ENCODE data around the gene TCF7. TPM values are rescaled to one million over a fixed set of nuclear protein-coding genes. Genes with fewer than 3 reads are reported as not detected.
A peak's percentile ranks its signal among the peaks of the same experiment; 100 is the strongest.

Gene TCF7
- total RNA-seq, 1 donor from 2014 or later = under 0.01 TPM

DNA sequence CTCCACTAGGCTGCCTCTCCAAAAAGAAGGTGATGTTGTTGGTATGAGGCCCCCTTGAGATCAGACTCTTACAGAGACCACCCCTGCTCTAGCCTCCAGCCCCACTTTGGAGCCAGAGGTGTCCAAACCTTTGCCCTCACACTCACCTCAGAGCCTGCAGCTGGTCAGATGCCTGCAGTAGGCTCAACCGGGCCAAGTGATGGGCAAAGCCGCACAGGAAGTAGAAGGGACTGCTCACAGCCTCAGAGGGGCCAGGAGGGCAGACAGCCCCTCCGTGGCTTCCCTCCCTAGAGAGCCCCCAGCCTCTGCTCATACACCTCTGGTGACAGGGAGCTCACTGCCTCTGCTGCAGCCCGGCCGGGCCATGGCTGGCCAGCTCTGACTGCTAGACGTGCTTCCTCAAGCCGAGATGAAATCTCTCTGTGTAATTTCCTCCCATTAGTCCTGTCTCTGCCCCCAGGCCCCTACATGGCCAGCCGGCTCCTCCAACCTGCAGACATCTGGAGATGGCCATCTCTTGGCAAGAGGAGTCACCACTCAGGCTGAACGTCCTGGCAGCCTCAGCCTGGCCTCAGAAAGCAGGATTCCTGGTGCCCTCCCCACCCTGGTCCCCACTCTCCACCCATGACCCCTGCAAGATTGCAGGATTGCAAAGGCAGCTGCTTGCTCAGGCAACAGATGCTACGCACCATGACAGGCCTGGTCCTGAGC, 7.3 kb upstream of the TCF7 start:
- Histone ChIP-seq H3K4me3 (ENCODE audit: low read depth, low read length) (no peak overlapping the region), H3K36me3 (ENCODE audit: control insufficient read depth, insufficient read depth, low read length) (no peaks in the 10 kb centered on the region), H3K27me3 (ENCODE audit: control insufficient read depth, insufficient read depth, low read length) (no peaks in the 10 kb centered on the region)
- no peak for DNase-seq (ENCODE audit: low read depth)
- FAIRE-seq = no peak
- no peak for TF ChIP-seq CTCF (IDR thresholded peaks at IDR 0.05; ENCODE audit: insufficient read depth, low read length, severe bottlenecking)

DNA sequence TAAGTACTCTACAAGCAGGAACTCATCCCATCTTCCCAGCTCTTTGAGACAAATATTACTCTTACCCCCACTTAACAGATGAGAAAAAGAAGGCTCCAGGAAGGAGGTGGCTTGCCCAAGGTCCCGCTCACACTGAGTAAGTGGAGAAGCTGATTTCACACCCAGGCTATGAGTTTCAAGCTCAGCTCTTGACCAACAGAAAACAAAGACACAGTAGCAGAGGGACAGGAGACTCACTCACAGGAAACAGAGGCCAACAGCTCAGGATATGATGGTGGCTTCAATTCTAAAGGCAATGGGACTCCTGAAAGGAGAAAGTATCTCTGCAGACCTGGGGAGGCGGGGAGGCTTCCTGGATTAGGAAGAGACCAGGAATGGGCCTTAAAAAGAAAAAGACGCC, 6.7 kb upstream of the TCF7 start:
- H3K36me3 ChIP-seq (ENCODE audit: control insufficient read depth, insufficient read depth, low read length) = no peaks in the 10 kb centered on the region
- H3K27me3 ChIP-seq (ENCODE audit: control insufficient read depth, insufficient read depth, low read length) = no peaks in the 10 kb centered on the region
- DNase-seq (ENCODE audit: low read depth) (no peak), FAIRE-seq (no peak)
- TF ChIP-seq CTCF (IDR thresholded peaks at IDR 0.05; ENCODE audit: insufficient read depth, low read length, severe bottlenecking) = no peak
- no peak overlapping the region for H3K4me3 ChIP-seq (ENCODE audit: low read depth, low read length)

DNA sequence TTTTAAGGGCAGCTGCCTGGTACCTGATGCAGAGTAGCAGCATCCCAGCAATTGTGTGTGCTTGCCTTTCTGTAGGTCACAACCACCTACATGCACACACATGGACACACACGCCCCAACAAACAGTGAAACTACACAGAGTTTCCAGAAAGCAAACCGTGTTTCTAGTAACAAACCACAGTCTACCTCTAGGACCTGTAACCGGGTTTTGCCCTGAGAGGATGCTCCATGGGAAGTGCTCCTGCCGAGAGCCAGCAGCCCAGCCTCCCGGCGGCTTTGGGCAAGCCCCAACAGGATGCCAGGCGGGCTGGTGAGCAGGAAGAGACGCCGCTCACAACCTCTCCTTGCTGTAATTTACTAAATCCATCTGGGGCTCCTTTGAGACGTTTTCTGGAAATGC, 4.1 kb upstream of the TCF7 start:
- TF ChIP-seq CTCF (IDR thresholded peaks at IDR 0.05; ENCODE audit: insufficient read depth, low read length, severe bottlenecking) = no peak

GRCh38 chr5:134111741-134112647, 2.5 kb upstream of the TCF7 start:
- Histone ChIP-seq H3K27me3 (ENCODE audit: control insufficient read depth, insufficient read depth, low read length) (peaks cover 4% of the 10 kb centered on the region), H3K4me3 (ENCODE audit: low read depth, low read length) (no peak overlapping the region), H3K36me3 (ENCODE audit: control insufficient read depth, insufficient read depth, low read length) (no peaks in the 10 kb centered on the region)
- FAIRE-seq = no peak
- no peak for TF ChIP-seq CTCF (IDR thresholded peaks at IDR 0.05; ENCODE audit: insufficient read depth, low read length, severe bottlenecking)
- peak; percentile 61 for DNase-seq (ENCODE audit: low read depth)

More for the DNA sequence above, 4.1 kb upstream of the TCF7 start:
- no peak overlapping the region for H3K4me3 ChIP-seq (ENCODE audit: low read depth, low read length)
- H3K27me3 ChIP-seq (ENCODE audit: control insufficient read depth, insufficient read depth, low read length) = peaks cover 4% of the 10 kb centered on the region
- DNase-seq (ENCODE audit: low read depth) = peak; percentile 72
- no peak for FAIRE-seq
- H3K36me3 ChIP-seq (ENCODE audit: control insufficient read depth, insufficient read depth, low read length) = no peaks in the 10 kb centered on the region

GRCh38 chr5:134112726-134113362, 1.6 kb upstream of the TCF7 start:
- H3K4me3 ChIP-seq (ENCODE audit: low read depth, low read length) = no peak overlapping the region
- no peak for DNase-seq (ENCODE audit: low read depth)
- H3K36me3 ChIP-seq (ENCODE audit: control insufficient read depth, insufficient read depth, low read length) = no peaks in the 10 kb centered on the region
- TF ChIP-seq CTCF (IDR thresholded peaks at IDR 0.05; ENCODE audit: insufficient read depth, low read length, severe bottlenecking) = no peak
- FAIRE-seq = no peak
- H3K27me3 ChIP-seq (ENCODE audit: control insufficient read depth, insufficient read depth, low read length) = peaks cover 4% of the 10 kb centered on the region

Data from bronchial epithelial cell (primary cell).